T-helper 22 cell (primary cell): Measurements from ENCODE around the gene PTMA.
A peak's percentile ranks its signal among the peaks of the same experiment; 100 is the strongest.

Experiments used
- DNase-seq: peaks from one replicate; pipeline ENCODE4 v3.0.0-alpha.2; 2020; ENCODE audit warnings: low read depth

Gene PTMA

GRCh38 chr2:231676243-231676642 is 32.1 kb upstream of the PTMA start:
- no peak for DNase-seq

GRCh38 chr2:231677632-231678104 is 30.7 kb upstream of the PTMA start:
- DNase-seq, result peak; percentile 57

GRCh38 chr2:231679908-231680284 is 28.4 kb upstream of the PTMA start:
- DNase-seq, result no peak

- no peak for DNase-seq
Observed at GRCh38 chr2:231680285-231680991, 27.9 kb upstream of the PTMA start.

GRCh38 chr2:231680992-231681852 is 27.1 kb upstream of the PTMA start:
- no peak for DNase-seq

GRCh38 chr2:231682603-231683291 is 25.6 kb upstream of the PTMA start:
- no peak for DNase-seq

- no peak for DNase-seq
Observed at GRCh38 chr2:231683292-231684235, 24.8 kb upstream of the PTMA start.

- no peak for DNase-seq
Observed at GRCh38 chr2:231684314-231685223, 23.8 kb upstream of the PTMA start.

GRCh38 chr2:231685349-231686191 is 22.8 kb upstream of the PTMA start:
- no peak for DNase-seq

GRCh38 chr2:231686192-231687100 is 21.9 kb upstream of the PTMA start:
- DNase-seq, result no peak

- no peak for DNase-seq
Observed at GRCh38 chr2:231687133-231687852, 21.0 kb upstream of the PTMA start.

GRCh38 chr2:231687961-231688360 is 20.4 kb upstream of the PTMA start:
- no peak for DNase-seq

GRCh38 chr2:231688719-231689118 is 19.6 kb upstream of the PTMA start:
- no peak for DNase-seq

- DNase-seq, result no peak
Observed at GRCh38 chr2:231689124-231689893, 19.0 kb upstream of the PTMA start.

GRCh38 chr2:231691251-231691772 is 17.0 kb upstream of the PTMA start:
- DNase-seq, result no peak

- no peak for DNase-seq
Observed at GRCh38 chr2:231692847-231693246, 15.5 kb upstream of the PTMA start.

- DNase-seq, result no peak
Observed at GRCh38 chr2:231693956-231694355, 14.4 kb upstream of the PTMA start.
